Fibroblast of lung (primary cell): ENCODE data around the gene DNAL1. TPM values are rescaled to one million over a fixed set of nuclear protein-coding genes. Genes with fewer than 3 reads are reported as not detected.

Experiments
- DNase-seq, 2 donors: peaks; one replicate each; pipeline versions ENCODE4 v3.0.0 to v3.0.0-alpha.2; 2010; ENCODE audit warnings: low read depth in 2 of 2
- H2AFZ ChIP-seq: 2 replicates; pipeline ENCODE4 v1.5.1; 2012; ENCODE audit warnings: low read length, control low read depth, inconsistent platforms
- H3K27ac ChIP-seq: 2 replicates; pipeline ENCODE4 v1.5.1; 2011; ENCODE audit warnings: low read length, control low read depth; ENCODE audit not compliant: insufficient read depth
- H3K27me3 ChIP-seq: 2 replicates; pipeline ENCODE4 v1.5.1; 2011; ENCODE audit warnings: mild to moderate bottlenecking, low read length; ENCODE audit not compliant: control insufficient read depth, insufficient read depth
- H3K36me3 ChIP-seq: 2 replicates; pipeline ENCODE4 v1.5.1; 2011; ENCODE audit warnings: low read length; ENCODE audit not compliant: control insufficient read depth, insufficient read depth
- H3K4me1 ChIP-seq: 2 replicates; pipeline ENCODE4 v1.5.1; 2011; ENCODE audit warnings: low read length; ENCODE audit not compliant: control insufficient read depth, insufficient read depth; ENCODE audit errors: extremely low read depth
- H3K4me2 ChIP-seq: 2 replicates; pipeline ENCODE4 v1.5.1; 2011; ENCODE audit warnings: low read length, control low read depth; ENCODE audit not compliant: insufficient read depth; ENCODE audit errors: extremely low read depth
- H3K4me3 ChIP-seq, 4 experiments: fragments of 200-600 bp in 1 of 4; sonication (generic) in 1 of 4; replicated peaks in 1 of 4; 2 replicates each; pipeline ENCODE4 v1.5.1; 2011 to 2016; ENCODE audit warnings: low read length in 4 of 4, low read depth in 3 of 4, mild to moderate bottlenecking in 3 of 4, control low read depth in 2 of 4, inconsistent platforms in 1 of 4, mixed read lengths in 1 of 4; ENCODE audit not compliant: insufficient read depth in 1 of 4; ENCODE audit errors: control extremely low read depth in 1 of 4
- H3K79me2 ChIP-seq: 2 replicates; pipeline ENCODE4 v1.5.1; 2012; ENCODE audit warnings: mild to moderate bottlenecking, low read length, inconsistent platforms; ENCODE audit not compliant: control insufficient read depth, insufficient read depth
- H3K9ac ChIP-seq: 2 replicates; pipeline ENCODE4 v1.5.1; 2011; ENCODE audit warnings: mild to moderate bottlenecking, low read length, control low read depth; ENCODE audit not compliant: insufficient read depth
- H3K9me3 ChIP-seq: 2 replicates; pipeline ENCODE4 v1.5.1; 2012; ENCODE audit warnings: low read depth, low read length; ENCODE audit not compliant: control insufficient read depth, insufficient read depth
- H4K20me1 ChIP-seq: 2 replicates; pipeline ENCODE4 v1.5.1; 2011; ENCODE audit warnings: low read length; ENCODE audit not compliant: control insufficient read depth, insufficient read depth; ENCODE audit errors: extremely low read depth
- CTCF ChIP-seq, 2 donors: IDR thresholded peaks in 1 of 2; conservative IDR thresholded peaks in 1 of 2; 1 replicate in 1 of 2; 2 replicates in 1 of 2; pipeline ENCODE4 v1.5.1; 2011 to 2012; ENCODE audit warnings: low read length in 2 of 2, control low read depth in 1 of 2, inconsistent platforms in 1 of 2, low read depth in 1 of 2, mild to moderate bottlenecking in 1 of 2
- EZH2 ChIP-seq: IDR thresholded peaks from 2 replicates; pipeline ENCODE4 v1.5.1; 2012; ENCODE audit warnings: low read length, control low read depth, mild to moderate bottlenecking; ENCODE audit errors: missing control alignments
- polyA plus RNA-seq, 2 donors: library from polyadenylated mRNA; depleted of rRNA in 1 of 2; stranded (reverse) in 1 of 2; unstranded in 1 of 2; fragments of >200 nt; gene quantifications; 2 replicates each; pipeline ENCODE4 v1.2.1, GENCODE V29; 2011 to 2012; ENCODE audit warnings: missing spikeins in 1 of 2
- total RNA-seq: library from RNA; depleted of rRNA; stranded (reverse); fragments of >200 nt; gene quantifications from 2 replicates; pipeline ENCODE4 v1.2.1, GENCODE V29; 2014

DNAL1 gene
- total and polyA plus RNA-seq, 2 donors (not counting 1 experiment from before 2014, with no cell fraction given), result 5.3 to 11.3 TPM

- H3K9me3 ChIP-seq, result no peaks in the 10 kb centered on the region
- no peak overlapping the region for H3K4me3 ChIP-seq
- H3K27me3 ChIP-seq, result no peaks in the 10 kb centered on the region
- no peak overlapping the region for H3K27ac ChIP-seq
- H3K79me2 ChIP-seq, result peaks cover 5% of the 10 kb centered on the region
- peaks cover 35% of the 10 kb centered on the region for H3K36me3 ChIP-seq
- no peak overlapping the region for H2AFZ ChIP-seq
- no peak overlapping the region for H3K9ac ChIP-seq
- H4K20me1 ChIP-seq, result no peaks in the 10 kb centered on the region
- DNase-seq, result no peak
- no peak for TF ChIP-seq CTCF (conservative IDR thresholded peaks at IDR 0.05 in 1 of 2, IDR thresholded peaks at IDR 0.05 in 1 of 2; ENCODE audit: low read depth in 1 of 2, low read length in 2 of 2)
- TF ChIP-seq EZH2, result no peak
- no peak overlapping the region for H3K4me2 ChIP-seq
- peaks cover 13% of the 10 kb centered on the region for H3K4me1 ChIP-seq
Measured at GRCh38 chr14:73719791-73720190, 75.0 kb downstream of the DNAL1 start.

GRCh38 chr14:73720636-73721035 lies 75.8 kb downstream of the DNAL1 start:
- TF ChIP-seq CTCF (conservative IDR thresholded peaks at IDR 0.05 in 1 of 2, IDR thresholded peaks at IDR 0.05 in 1 of 2; ENCODE audit: low read depth in 1 of 2, low read length in 2 of 2), result no peak
- no peak for TF ChIP-seq EZH2
- no peak for DNase-seq

GRCh38 chr14:73721101-73721821 lies 76.5 kb downstream of the DNAL1 start:
- Histone ChIP-seq H3K36me3 (peaks cover 35% of the 10 kb centered on the region), H3K4me3 (no peak overlapping the region), H3K79me2 (peaks cover 3% of the 10 kb centered on the region), H3K4me2 (no peak overlapping the region), H4K20me1 (no peaks in the 10 kb centered on the region), H3K9me3 (no peaks in the 10 kb centered on the region), H3K27ac (no peak overlapping the region), H3K4me1 (peaks cover 28% of the 10 kb centered on the region), H2AFZ (no peak overlapping the region), H3K27me3 (no peaks in the 10 kb centered on the region), H3K9ac (no peak overlapping the region)
- no peak for TF ChIP-seq CTCF (conservative IDR thresholded peaks at IDR 0.05 in 1 of 2, IDR thresholded peaks at IDR 0.05 in 1 of 2; ENCODE audit: low read depth in 1 of 2, low read length in 2 of 2)
- no peak for TF ChIP-seq EZH2
- DNase-seq, result no peak

More at GRCh38 chr14:73720636-73721035, 75.8 kb downstream of the DNAL1 start:
- H3K27me3 ChIP-seq, result no peaks in the 10 kb centered on the region
- no peaks in the 10 kb centered on the region for H3K9me3 ChIP-seq
- H3K4me3 ChIP-seq, result no peak overlapping the region
- peaks cover 22% of the 10 kb centered on the region for H3K4me1 ChIP-seq
- no peak overlapping the region for H3K9ac ChIP-seq
- peaks cover 5% of the 10 kb centered on the region for H3K79me2 ChIP-seq
- H3K36me3 ChIP-seq, result peaks cover 38% of the 10 kb centered on the region
- no peaks in the 10 kb centered on the region for H4K20me1 ChIP-seq
- H3K4me2 ChIP-seq, result no peak overlapping the region
- no peak overlapping the region for H3K27ac ChIP-seq
- H2AFZ ChIP-seq, result no peak overlapping the region
